ENCODE data around the gene GYPC. TPM values are rescaled to one million over a fixed set of nuclear protein-coding genes. Genes with fewer than 3 reads are reported as not detected.

The GYPC gene
- total RNA-seq, 1 donor from 2014 or later = 41.4 TPM

DNA sequence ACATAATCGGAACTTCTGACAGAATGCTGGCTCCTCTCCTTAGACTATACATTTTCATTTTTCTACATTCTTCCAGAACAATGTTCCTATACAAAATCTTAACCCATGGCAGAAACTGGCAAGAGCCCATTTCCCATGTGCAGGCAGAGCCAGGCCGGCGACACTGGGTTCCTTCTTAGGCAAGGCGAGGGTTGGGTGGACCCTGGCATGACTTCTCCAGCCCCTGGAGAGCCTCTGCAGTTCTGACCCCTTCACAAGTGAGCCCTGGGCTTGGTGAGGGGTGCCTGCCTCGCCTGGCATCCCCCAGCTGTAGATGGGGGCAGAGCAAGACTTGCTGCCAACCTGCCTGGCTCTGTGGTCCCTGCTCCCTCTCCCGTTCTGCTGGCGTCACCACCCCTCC is 5.0 kb downstream of the GYPC start:
- Mint-ChIP-seq H3K27ac (no peak overlapping the region), H3K4me3 (no peak overlapping the region), H3K9me3 (no peaks in the 10 kb centered on the region), H3K4me1 (peaks cover 53% of the 10 kb centered on the region), H3K36me3 (no peaks in the 10 kb centered on the region), H3K27me3 (ENCODE audit: low read depth) (no peaks in the 10 kb centered on the region)
- TF ChIP-seq, protein P1, sequence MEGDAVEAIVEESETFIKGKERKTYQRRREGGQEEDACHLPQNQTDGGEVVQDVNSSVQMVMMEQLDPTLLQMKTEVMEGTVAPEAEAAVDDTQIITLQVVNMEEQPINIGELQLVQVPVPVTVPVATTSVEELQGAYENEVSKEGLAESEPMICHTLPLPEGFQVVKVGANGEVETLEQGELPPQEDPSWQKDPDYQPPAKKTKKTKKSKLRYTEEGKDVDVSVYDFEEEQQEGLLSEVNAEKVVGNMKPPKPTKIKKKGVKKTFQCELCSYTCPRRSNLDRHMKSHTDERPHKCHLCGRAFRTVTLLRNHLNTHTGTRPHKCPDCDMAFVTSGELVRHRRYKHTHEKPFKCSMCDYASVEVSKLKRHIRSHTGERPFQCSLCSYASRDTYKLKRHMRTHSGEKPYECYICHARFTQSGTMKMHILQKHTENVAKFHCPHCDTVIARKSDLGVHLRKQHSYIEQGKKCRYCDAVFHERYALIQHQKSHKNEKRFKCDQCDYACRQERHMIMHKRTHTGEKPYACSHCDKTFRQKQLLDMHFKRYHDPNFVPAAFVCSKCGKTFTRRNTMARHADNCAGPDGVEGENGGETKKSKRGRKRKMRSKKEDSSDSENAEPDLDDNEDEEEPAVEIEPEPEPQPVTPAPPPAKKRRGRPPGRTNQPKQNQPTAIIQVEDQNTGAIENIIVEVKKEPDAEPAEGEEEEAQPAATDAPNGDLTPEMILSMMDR (IDR thresholded peaks at IDR 0.05; ENCODE audit: unreplicated experiment) = no peak
- DNase-seq (ENCODE audit: low spot score in 2 of 2, unreplicated experiment in 2 of 2) = no peak

DNA sequence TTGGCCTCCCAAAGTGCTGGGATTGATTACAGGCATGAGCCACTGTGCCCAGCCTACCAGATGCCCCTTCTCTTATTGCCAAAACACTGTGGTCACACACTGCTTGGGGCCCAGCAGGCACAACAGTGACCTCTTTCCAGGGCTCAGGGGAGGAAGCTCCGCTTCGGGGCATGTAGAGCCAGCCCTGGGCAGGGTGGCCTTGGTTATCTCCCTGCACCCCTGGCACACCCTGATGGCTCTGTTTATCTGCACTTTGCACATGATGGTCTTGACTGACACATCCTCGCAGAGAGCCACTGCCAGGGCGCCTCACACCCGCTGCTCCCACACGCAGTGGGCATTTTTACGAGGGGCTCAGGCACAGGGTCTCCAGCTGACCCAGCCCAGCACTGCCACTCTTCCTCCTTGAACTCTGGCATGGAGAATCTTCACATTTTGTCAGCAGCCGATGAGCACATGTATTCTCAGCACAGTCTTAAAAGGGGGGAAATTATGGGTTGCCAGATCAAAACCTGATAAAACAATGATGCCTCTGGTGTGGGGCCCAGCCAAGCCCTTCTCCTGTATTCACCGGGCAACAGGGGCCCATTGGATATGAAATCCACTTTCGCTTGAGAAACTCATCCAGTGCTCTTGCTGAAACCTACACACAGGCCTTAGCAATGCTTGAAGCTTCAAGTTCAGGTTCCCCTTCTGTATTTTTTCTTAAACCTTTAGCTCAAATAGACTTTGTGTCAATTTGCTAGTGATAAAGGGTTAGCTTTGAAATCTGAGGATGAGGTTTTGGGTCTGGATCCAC is 5.9 kb downstream of the GYPC start:
- no peaks in the 10 kb centered on the region for H3K36me3 Mint-ChIP-seq
- H3K4me1 Mint-ChIP-seq = peaks cover 54% of the 10 kb centered on the region
- H3K9me3 Mint-ChIP-seq = no peaks in the 10 kb centered on the region
- TF ChIP-seq, protein P1 (IDR thresholded peaks at IDR 0.05; ENCODE audit: unreplicated experiment) = no peak
- H3K4me3 Mint-ChIP-seq = no peak overlapping the region
- no peak overlapping the region for H3K27ac Mint-ChIP-seq
- H3K27me3 Mint-ChIP-seq (ENCODE audit: low read depth) = no peaks in the 10 kb centered on the region
- no peak for DNase-seq (ENCODE audit: low spot score in 2 of 2, unreplicated experiment in 2 of 2)

DNA sequence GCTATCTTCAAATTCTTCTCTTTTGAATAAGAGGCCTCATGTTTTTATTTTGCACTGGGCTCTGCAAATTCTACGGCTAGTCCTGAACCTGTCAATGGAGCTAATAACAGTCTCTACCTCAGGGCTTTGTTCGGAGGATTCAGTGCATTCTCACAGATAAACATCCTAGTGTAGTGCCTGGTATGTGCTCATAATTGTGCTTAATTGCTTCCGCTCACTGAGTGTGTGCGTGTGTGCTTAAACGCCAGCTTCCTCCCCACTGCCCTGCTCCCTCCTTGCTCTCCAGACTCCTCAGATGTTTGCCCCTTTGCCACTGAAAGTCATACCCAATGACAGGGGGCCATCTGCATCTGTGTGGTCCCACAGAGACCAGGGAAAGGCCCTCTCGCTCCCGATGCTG is 6.7 kb downstream of the GYPC start:
- Mint-ChIP-seq H3K9me3 (no peaks in the 10 kb centered on the region), H3K36me3 (no peaks in the 10 kb centered on the region), H3K27ac (no peak overlapping the region), H3K4me3 (no peak overlapping the region), H3K27me3 (ENCODE audit: low read depth) (no peaks in the 10 kb centered on the region), H3K4me1 (peaks cover 49% of the 10 kb centered on the region)
- TF ChIP-seq, protein P1 (IDR thresholded peaks at IDR 0.05; ENCODE audit: unreplicated experiment) = no peak
- DNase-seq (ENCODE audit: low spot score in 2 of 2, unreplicated experiment in 2 of 2) = no peak

DNA sequence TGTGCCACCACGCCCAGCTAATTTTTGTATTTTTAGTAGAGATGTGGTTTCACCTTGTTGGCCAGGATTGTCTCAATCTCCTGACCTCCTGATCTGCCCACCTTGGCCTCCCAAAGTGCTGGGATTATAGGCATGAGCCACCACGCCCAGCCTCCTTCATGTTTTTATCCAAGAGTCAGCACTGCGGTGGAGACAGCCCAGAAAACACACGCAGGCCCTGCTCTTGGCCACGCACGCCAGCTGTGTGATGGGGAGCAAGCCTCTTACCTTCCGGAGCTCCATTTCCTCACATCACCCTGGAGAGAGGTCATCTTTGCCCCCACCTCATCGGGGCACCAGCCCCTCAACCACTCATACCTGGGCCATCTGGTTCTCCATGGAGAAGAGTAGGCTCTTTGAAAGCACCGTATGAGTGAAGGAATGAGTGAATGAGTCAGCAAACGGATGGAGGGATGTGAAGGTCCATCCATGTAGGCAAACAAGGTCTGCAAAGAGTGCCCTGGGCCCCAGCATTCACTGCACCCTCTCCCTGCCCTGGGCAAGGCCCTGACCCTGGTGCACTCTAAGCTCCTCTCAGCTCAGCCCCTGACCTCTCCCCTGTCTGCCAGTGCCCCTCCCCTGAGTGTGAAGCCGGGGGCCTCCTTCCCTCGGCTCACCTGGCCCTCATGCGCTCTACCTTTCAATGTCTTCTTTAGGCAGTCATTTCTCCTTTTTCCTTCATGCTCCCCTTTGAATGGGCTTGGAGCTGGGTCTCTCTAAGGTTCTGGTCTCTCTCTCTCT is 7.4 kb downstream of the GYPC start:
- H3K27me3 Mint-ChIP-seq (ENCODE audit: low read depth) = no peaks in the 10 kb centered on the region
- no peak for DNase-seq (ENCODE audit: low spot score in 2 of 2, unreplicated experiment in 2 of 2)
- H3K9me3 Mint-ChIP-seq = no peaks in the 10 kb centered on the region
- H3K4me1 Mint-ChIP-seq = peaks cover 42% of the 10 kb centered on the region
- H3K36me3 Mint-ChIP-seq = no peaks in the 10 kb centered on the region
- no peak overlapping the region for H3K4me3 Mint-ChIP-seq
- H3K27ac Mint-ChIP-seq = no peak overlapping the region
- TF ChIP-seq, protein P1 (IDR thresholded peaks at IDR 0.05; ENCODE audit: unreplicated experiment) = no peak

DNA sequence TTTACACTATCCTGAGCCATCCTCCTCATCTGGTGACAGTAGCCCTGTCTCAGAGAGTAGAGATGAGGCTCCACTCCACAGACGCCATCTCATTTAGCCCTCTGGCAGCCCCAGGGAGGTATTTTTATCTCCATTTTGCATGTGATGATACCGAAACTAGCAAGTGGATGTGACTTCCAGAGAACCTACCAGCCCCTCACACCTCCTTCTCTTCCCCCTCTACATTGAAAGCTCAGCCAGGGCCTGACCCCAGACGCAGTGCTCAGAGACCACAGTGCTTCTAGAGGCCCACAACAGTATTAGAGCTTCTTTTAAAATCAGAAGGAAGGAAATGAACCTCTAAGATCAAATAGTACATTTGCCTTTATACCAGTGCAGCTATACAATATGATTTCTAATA is 8.3 kb downstream of the GYPC start:
- TF ChIP-seq, protein P1 (IDR thresholded peaks at IDR 0.05; ENCODE audit: unreplicated experiment) = no peak
- Mint-ChIP-seq H3K4me1 (peaks cover 35% of the 10 kb centered on the region), H3K4me3 (no peak overlapping the region)

More for the DNA sequence above, 8.3 kb downstream of the GYPC start:
- Mint-ChIP-seq H3K36me3 (no peaks in the 10 kb centered on the region), H3K27ac (peak overlapping the region; percentile 4), H3K9me3 (no peaks in the 10 kb centered on the region), H3K27me3 (ENCODE audit: low read depth) (no peaks in the 10 kb centered on the region)
- DNase-seq (ENCODE audit: low spot score in 2 of 2, unreplicated experiment in 2 of 2) = no peak
